PC-3 (cell line): ENCODE measurements around the gene TIMM44. TPM values are rescaled to one million over a fixed set of nuclear protein-coding genes. Genes with fewer than 3 reads are reported as not detected.
A peak's percentile ranks its signal among the peaks of the same experiment; 100 is the strongest.
"Not testable (repeated sequence)": the region's sequence is repeated elsewhere in the genome, so short reads cannot be mapped to it uniquely, and the experiment has no call there.

Experiments
- ATAC-seq: fragments of 200-7000 bp; cut with Tn5 transposase; 2 replicates; pipeline ENCODE4 v1.9.1; 2020; ENCODE audit warnings: mild to moderate bottlenecking, moderate library complexity
- BruUV-seq: library from RNA; stranded (reverse); fragments of 400-500 nt; replicated peaks from 2 replicates; lab custom pipeline; 2021; lab: Mats Ljungman, UMichigan
- CTCF ChIA-PET: fragments of 300-600 bp; sonication (Branson Sonifier 250); formaldehyde crosslinking; loops from one replicate; lab custom pipeline; 2022; ENCODE audit warnings: antibody characterized with exemption; lab: Charles Lee
- POLR2A ChIA-PET: fragments of 300-600 bp; sonication (Branson Sonifier 250); formaldehyde crosslinking; loops from one replicate; lab custom pipeline; 2022; ENCODE audit warnings: antibody characterized with exemption; ENCODE audit not compliant: unreplicated experiment; lab: Charles Lee
- DNase-seq: peaks from one replicate; pipeline ENCODE4 v3.0.0-alpha.2; 2015
- H2AFZ ChIP-seq: fragments of 300-600 bp; sonication (generic); 2 replicates; pipeline ENCODE4 v1.6.0; 2016; ENCODE audit warnings: antibody characterized with exemption, low read length
- H3F3A ChIP-seq: fragments of 300-600 bp; sonication (generic); one replicate; pipeline ENCODE4 v1.6.0; 2017; ENCODE audit warnings: antibody characterized with exemption, low read length, control low read depth, mild to moderate bottlenecking; ENCODE audit not compliant: unreplicated experiment
- H3K27ac ChIP-seq: fragments of 300-600 bp; sonication (generic); 2 replicates; pipeline ENCODE4 v1.5.1; 2016; ENCODE audit warnings: mild to moderate bottlenecking, low read length
- H3K27me3 ChIP-seq: fragments of 300-600 bp; sonication (generic); 2 replicates; pipeline ENCODE4 v1.6.1; 2016; ENCODE audit warnings: low read length, mixed read lengths
- H3K36me3 ChIP-seq: fragments of 300-600 bp; sonication (generic); 2 replicates; pipeline ENCODE4 v1.6.1; 2016; ENCODE audit warnings: low read depth, mixed run types, low read length, mixed read lengths
- H3K4me1 ChIP-seq: fragments of 300-600 bp; sonication (generic); 2 replicates; pipeline ENCODE4 v1.5.1; 2016; ENCODE audit warnings: low read length; ENCODE audit not compliant: insufficient read depth
- H3K4me2 ChIP-seq: fragments of 300-600 bp; sonication (generic); 2 replicates; pipeline ENCODE4 v1.6.0; 2016; ENCODE audit warnings: low read length
- H3K4me3 ChIP-seq: fragments of 300-600 bp; sonication (generic); 2 replicates; pipeline ENCODE4 v1.5.1; 2016; ENCODE audit warnings: mild to moderate bottlenecking, low read length, mixed read lengths
- H3K79me2 ChIP-seq: fragments of 300-600 bp; sonication (generic); 2 replicates; pipeline ENCODE4 v1.6.1; 2017; ENCODE audit warnings: low read length, mixed read lengths
- H3K9ac ChIP-seq: fragments of 300-600 bp; sonication (generic); 2 replicates; pipeline ENCODE4 v1.6.0; 2016; ENCODE audit warnings: mild to moderate bottlenecking, low read length
- H3K9me2 ChIP-seq: fragments of 300-600 bp; sonication (generic); replicated peaks from 2 replicates; pipeline ENCODE4 v1.6.1; 2016; ENCODE audit warnings: mixed run types, low read length, mixed read lengths
- H3K9me3 ChIP-seq: fragments of 300-600 bp; sonication (generic); 2 replicates; pipeline ENCODE4 v1.6.1; 2016; ENCODE audit warnings: low read length, mixed read lengths
- H4K20me1 ChIP-seq: fragments of 300-600 bp; sonication (generic); 2 replicates; pipeline ENCODE4 v1.6.1; 2016; ENCODE audit warnings: low read length, mixed read lengths
- EZH2 ChIP-seq: fragments of 300-600 bp; sonication (generic); IDR thresholded peaks from one replicate; pipeline ENCODE4 v1.6.1; 2017; ENCODE audit warnings: antibody characterized with exemption, mild to moderate bottlenecking, low read length; ENCODE audit not compliant: unreplicated experiment
- EZH2phosphoT487 ChIP-seq: fragments of 300-600 bp; sonication (generic); IDR thresholded peaks from 2 replicates; pipeline ENCODE4 v1.6.1; 2018; ENCODE audit warnings: mild to moderate bottlenecking, antibody characterized with exemption, low read length, borderline replicate concordance
- intact Hi-C: fragments of 100-400 bp; cut with micrococcal nuclease; formaldehyde crosslinking; loops from 2 replicates; pipeline ENCODE4 v1.9.0; 2023
- total RNA-seq: library from RNA; depleted of rRNA; stranded (reverse); fragments of >200 nt; gene quantifications from 2 replicates; pipeline ENCODE4 v1.2.3, GENCODE V29; 2014
- TF ChIP-seq, protein P1 (sequence below): fragments of 300-600 bp; sonication (generic); conservative IDR thresholded peaks from 2 replicates; pipeline ENCODE4 v1.5.1; 2017; ENCODE audit warnings: antibody characterized with exemption, low read depth, mild to moderate bottlenecking, low read length

The TIMM44 gene
- total RNA-seq, 1 experiment from 2014 or later = 191 TPM

DNA sequence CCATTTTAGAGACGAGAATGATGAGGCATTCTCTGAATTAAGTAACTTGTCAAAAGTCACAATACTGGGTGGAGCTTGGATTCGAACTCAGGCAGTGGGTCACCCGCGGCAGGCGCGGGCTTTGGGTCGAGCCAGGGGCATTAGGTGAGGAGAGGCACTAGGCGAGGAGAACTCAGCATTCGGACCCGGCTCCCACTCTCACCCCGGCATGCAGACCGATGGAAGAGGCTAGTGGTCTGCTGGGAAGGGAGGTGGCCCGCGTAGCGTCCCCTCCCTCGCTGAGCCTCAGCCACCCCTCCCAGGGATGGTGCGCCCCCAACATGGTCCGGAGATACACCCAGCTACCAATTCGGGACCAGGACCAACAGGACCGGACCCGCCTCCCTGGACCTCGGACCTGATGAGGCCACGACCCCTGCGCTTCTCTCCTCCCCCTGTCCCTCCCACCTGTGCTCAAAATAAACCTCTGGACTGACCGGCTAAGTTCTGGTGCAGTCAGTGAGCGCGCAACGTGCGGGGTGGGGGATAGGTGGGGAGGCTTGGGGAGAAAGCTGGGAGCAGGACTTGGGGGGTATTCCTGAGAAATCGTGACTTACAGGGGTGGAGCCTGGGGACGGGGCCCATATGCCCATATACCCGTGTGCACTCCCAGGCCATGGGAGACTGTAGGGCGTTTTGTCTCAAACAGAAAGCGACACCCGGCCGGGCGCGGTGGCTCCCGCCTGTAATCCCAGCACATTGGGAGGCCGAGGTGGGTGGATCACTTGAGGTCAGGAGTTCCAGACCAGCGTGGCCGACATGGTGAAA, 24.6 kb downstream of the TIMM44 start:
- Histone ChIP-seq H3K4me1 (peaks cover 33% of the 10 kb centered on the region), H2AFZ (no peak overlapping the region), H3K9me2 (no peaks in the 10 kb centered on the region), H3K27ac (no peak overlapping the region), H3K4me3 (0 out of 2 replicates have a peak overlapping the region, but pooled peaks have one; percentile 74), H4K20me1 (0 out of 2 replicates have a peak, but pooled peaks cover 4% of the 10 kb centered on the region), H3K4me2 (peak overlapping the region; percentile 90; the same call in 1 of the 2 replicates), H3K36me3 (no peaks in the 10 kb centered on the region; the same call in 1 of the 2 replicates), H3K9me3 (no peaks in the 10 kb centered on the region), H3K27me3 (no peaks in the 10 kb centered on the region), H3K79me2 (peaks cover 9% of the 10 kb centered on the region; the same call in 1 of the 2 replicates), H3F3A (no peaks in the 10 kb centered on the region), H3K9ac (no peak overlapping the region)
- POLR2A ChIA-PET = interaction anchor here (0.6 kb wide), 1 partner anchor 524 kb away, joined by 4 read pairs; no protein-coding TSS in a partner anchor
- ATAC-seq (no peak), DNase-seq (no peak)
- BruUV-seq = no TSS peak
- TF ChIP-seq EZH2phosphoT487 (no peak), EZH2 (no peak)
- TF ChIP-seq, protein P1, sequence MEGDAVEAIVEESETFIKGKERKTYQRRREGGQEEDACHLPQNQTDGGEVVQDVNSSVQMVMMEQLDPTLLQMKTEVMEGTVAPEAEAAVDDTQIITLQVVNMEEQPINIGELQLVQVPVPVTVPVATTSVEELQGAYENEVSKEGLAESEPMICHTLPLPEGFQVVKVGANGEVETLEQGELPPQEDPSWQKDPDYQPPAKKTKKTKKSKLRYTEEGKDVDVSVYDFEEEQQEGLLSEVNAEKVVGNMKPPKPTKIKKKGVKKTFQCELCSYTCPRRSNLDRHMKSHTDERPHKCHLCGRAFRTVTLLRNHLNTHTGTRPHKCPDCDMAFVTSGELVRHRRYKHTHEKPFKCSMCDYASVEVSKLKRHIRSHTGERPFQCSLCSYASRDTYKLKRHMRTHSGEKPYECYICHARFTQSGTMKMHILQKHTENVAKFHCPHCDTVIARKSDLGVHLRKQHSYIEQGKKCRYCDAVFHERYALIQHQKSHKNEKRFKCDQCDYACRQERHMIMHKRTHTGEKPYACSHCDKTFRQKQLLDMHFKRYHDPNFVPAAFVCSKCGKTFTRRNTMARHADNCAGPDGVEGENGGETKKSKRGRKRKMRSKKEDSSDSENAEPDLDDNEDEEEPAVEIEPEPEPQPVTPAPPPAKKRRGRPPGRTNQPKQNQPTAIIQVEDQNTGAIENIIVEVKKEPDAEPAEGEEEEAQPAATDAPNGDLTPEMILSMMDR = no peak
- CTCF ChIA-PET = interaction anchor here (1.7 to 2.6 kb wide), 3 partner anchors 15 to 50 kb away, joined by 7 to 19 read pairs (median 8); partner anchors contain the start of gene MAP2K7
- intact Hi-C loops = no loop called here

DNA sequence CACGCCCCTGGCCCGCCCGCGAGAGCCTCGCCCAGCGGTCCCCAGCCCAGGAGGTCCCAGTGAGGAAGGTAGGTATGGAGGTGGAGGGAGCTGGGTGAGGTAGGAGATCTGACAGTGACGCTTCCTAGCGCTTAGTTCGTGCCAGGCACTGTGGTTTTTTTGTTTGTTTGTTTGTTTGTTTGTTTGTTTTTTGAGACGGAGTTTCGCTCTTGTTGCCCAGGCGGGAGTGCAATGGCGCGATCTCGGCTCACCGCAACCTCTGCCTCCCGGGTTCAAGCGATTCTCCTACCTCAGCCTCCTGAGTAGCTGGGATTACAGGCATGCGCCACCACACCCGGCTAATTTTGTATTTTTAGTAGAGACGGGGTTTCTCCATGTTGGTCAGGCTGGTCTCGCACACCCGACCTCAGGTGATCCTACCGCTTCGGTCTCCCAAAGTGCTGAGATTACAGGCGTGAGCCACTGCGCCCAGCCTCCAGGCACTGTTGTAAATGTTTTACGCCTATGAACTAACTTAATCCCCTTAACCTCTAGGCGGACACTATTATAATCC, 25.3 kb downstream of the TIMM44 start:
- H3K27ac ChIP-seq = not testable (repeated sequence)

DNA sequence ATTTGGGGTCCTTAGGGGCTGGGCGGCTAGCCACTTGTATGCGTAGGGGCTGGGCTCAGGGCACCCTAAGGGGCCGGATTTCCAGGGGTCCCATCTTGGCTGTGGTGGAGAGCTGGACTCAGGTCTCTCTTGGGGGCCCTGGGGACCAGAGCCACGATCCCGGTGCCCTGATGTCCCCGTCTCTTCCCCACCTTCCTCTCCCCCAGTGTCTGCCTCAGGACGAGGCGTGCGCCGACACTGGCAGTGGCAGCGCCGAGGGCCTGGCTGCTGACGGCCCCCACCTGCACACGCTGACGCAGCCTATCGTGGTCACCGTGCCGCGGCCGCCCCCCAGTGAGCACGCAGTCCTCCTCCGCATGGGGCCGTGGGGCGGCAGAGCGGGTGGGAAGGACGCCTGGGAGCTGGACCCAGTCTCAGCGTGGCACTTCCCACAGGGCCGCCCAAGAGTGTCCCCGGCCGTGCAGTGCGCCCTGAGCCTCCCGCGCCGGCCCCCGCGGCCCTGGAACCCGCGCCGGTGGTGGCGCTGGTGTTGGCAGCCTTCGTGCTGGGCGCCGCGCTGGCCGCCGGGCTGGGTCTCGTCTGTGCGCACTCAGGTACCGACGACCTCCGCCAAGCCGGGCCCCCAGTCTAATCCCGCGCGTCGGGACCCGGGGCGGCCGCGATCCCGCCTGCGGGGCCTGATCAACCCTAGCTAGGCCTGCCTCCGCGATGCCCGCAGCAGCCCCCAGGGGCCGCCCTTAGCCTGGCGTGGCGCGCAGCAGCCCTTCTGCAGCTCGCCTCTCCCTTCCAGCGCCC, 26.0 kb downstream of the TIMM44 start:
- Histone ChIP-seq H3F3A (no peaks in the 10 kb centered on the region), H3K79me2 (peaks cover 9% of the 10 kb centered on the region; the same call in 1 of the 2 replicates), H3K9ac (peak overlapping the region; percentile 73), H3K4me1 (peaks cover 33% of the 10 kb centered on the region), H3K4me2 (peak overlapping the region; percentile 90), H2AFZ (peak overlapping the region; percentile 87), H3K4me3 (peak overlapping the region; percentile 74), H3K27me3 (no peaks in the 10 kb centered on the region), H3K36me3 (no peaks in the 10 kb centered on the region; the same call in 1 of the 2 replicates), H3K9me3 (no peaks in the 10 kb centered on the region), H3K27ac (no peak overlapping the region), H4K20me1 (0 out of 2 replicates have a peak, but pooled peaks cover 4% of the 10 kb centered on the region), H3K9me2 (no peaks in the 10 kb centered on the region)
- no TSS peak for BruUV-seq
- ATAC-seq (peak; percentile 39), DNase-seq (peak; percentile 75)
- intact Hi-C loops = no loop called here
- ChIA-PET CTCF (interaction anchor here (0.6 to 1.7 kb wide), 4 partner anchors 14 to 241 kb away, joined by 3 to 8 read pairs (median 6); no protein-coding TSS in a partner anchor), POLR2A (interaction anchor here (0.5 to 0.7 kb wide), 2 partner anchors 14 to 19 kb away, joined by 3 to 5 read pairs; partner anchors contain the start of gene MAP2K7)
- TF ChIP-seq EZH2 = no peak
- TF ChIP-seq, protein P1 = peak; percentile 76

More for the DNA sequence above, 25.3 kb downstream of the TIMM44 start:
- DNase-seq, intact Hi-C loops, H3F3A ChIP-seq, POLR2A ChIA-PET, H3K9me3 ChIP-seq, H3K36me3 ChIP-seq, H3K9me2 ChIP-seq, BruUV-seq, H3K27me3 ChIP-seq, H3K79me2 ChIP-seq, ATAC-seq, H4K20me1 ChIP-seq: not testable (repeated sequence)
- CTCF ChIA-PET = interaction anchor here (0.6 to 1.7 kb wide), 4 partner anchors 15 to 240 kb away, joined by 3 to 8 read pairs (median 6); no protein-coding TSS in a partner anchor
- peak overlapping the region; percentile 90 for H3K4me2 ChIP-seq
- H3K4me1 ChIP-seq = peaks cover 33% of the 10 kb centered on the region
- H3K9ac ChIP-seq = peak overlapping the region; percentile 73; the same call in 1 of the 2 replicates
- peak overlapping the region; percentile 87 for H2AFZ ChIP-seq
- peak overlapping the region; percentile 74 for H3K4me3 ChIP-seq
